Keratinocyte (primary cell): ENCODE data around the gene NDUFB6. TPM values are rescaled to one million over a fixed set of nuclear protein-coding genes. Genes with fewer than 3 reads are reported as not detected.

Experiments used
- DNase-seq: peaks from one replicate; pipeline ENCODE4 v3.0.0-alpha.2; 2011; ENCODE audit warnings: low read depth, missing footprints, low spot score
- FAIRE-seq: peaks from 2 replicates; lab custom pipeline; 2011; peaks lifted over from hg19 to GRCh38; lab: Jason Lieb, UNC
- H2AFZ ChIP-seq: 2 replicates; pipeline ENCODE4 v1.6.0; 2012; ENCODE audit warnings: low read length, control low read depth, inconsistent platforms; ENCODE audit not compliant: control insufficient read depth
- H3K27ac ChIP-seq: 2 replicates; pipeline ENCODE4 v1.5.1; 2011; ENCODE audit warnings: low read length; ENCODE audit not compliant: control insufficient read depth, insufficient read depth
- H3K27me3 ChIP-seq: 3 replicates; pipeline ENCODE4 v1.6.0; 2011; ENCODE audit warnings: low read length; ENCODE audit not compliant: control insufficient read depth, insufficient read depth; ENCODE audit errors: extremely low read depth
- H3K36me3 ChIP-seq, 2 experiments: 2 replicates in 1 of 2; 3 replicates in 1 of 2; pipeline ENCODE4 v1.5.1; 2011; ENCODE audit warnings: low read length in 2 of 2, mild to moderate bottlenecking in 1 of 2; ENCODE audit not compliant: control insufficient read depth in 2 of 2, insufficient read depth in 2 of 2; ENCODE audit errors: extremely low read depth in 1 of 2
- H3K4me1 ChIP-seq: 3 replicates; pipeline ENCODE4 v1.5.1; 2011; ENCODE audit warnings: low read length; ENCODE audit not compliant: control insufficient read depth, insufficient read depth; ENCODE audit errors: extremely low read depth
- H3K4me2 ChIP-seq: 3 replicates; pipeline ENCODE4 v1.6.0; 2011; ENCODE audit warnings: low read depth, low read length; ENCODE audit not compliant: control insufficient read depth, insufficient read depth; ENCODE audit errors: extremely low read depth
- H3K4me3 ChIP-seq, 3 experiments: fragments of 200-600 bp in 1 of 3; sonication (generic) in 1 of 3; 2 replicates in 2 of 3; 3 replicates in 1 of 3; pipeline ENCODE4 v1.5.1; 2011 to 2016; ENCODE audit warnings: low read length in 3 of 3, mild to moderate bottlenecking in 3 of 3, control low read depth in 2 of 3, inconsistent platforms in 1 of 3, low read depth in 1 of 3, mixed read lengths in 1 of 3, mixed run types in 1 of 3, moderate library complexity in 1 of 3; ENCODE audit not compliant: control insufficient read depth in 2 of 3, insufficient read depth in 2 of 3; ENCODE audit errors: extremely low read depth in 1 of 3
- H3K79me2 ChIP-seq: 2 replicates; pipeline ENCODE4 v1.6.0; 2012; ENCODE audit warnings: low read length; ENCODE audit not compliant: control insufficient read depth, insufficient read depth
- H3K9ac ChIP-seq: 3 replicates; pipeline ENCODE4 v1.6.0; 2011; ENCODE audit warnings: low read length; ENCODE audit not compliant: control insufficient read depth, insufficient read depth; ENCODE audit errors: extremely low read depth
- H3K9me1 ChIP-seq: 3 replicates; pipeline ENCODE4 v1.6.0; 2011; ENCODE audit warnings: low read length; ENCODE audit not compliant: control insufficient read depth, insufficient read depth; ENCODE audit errors: extremely low read depth
- H3K9me3 ChIP-seq: 2 replicates; pipeline ENCODE4 v1.5.1; 2012; ENCODE audit warnings: low read depth, low read length; ENCODE audit not compliant: control insufficient read depth
- H4K20me1 ChIP-seq: 3 replicates; pipeline ENCODE4 v1.6.0; 2011; ENCODE audit warnings: low read length; ENCODE audit not compliant: control insufficient read depth, insufficient read depth; ENCODE audit errors: extremely low read depth
- EZH2 ChIP-seq: IDR thresholded peaks from one replicate; pipeline ENCODE4 v1.6.1; 2012; ENCODE audit warnings: inconsistent platforms, mild to moderate bottlenecking, low read length, moderate library complexity
- dilution Hi-C: fragments of 300-500 bp; cut with MboI; formaldehyde crosslinking; loops from one replicate; pipeline ENCODE4 v1.7.0; 2020; ENCODE audit warnings: low sequenced_read_pairs; ENCODE audit not compliant: extremely low pct_ligation_motif_present
- polyA plus RNA-seq, 5 experiments: library from polyadenylated mRNA; depleted of rRNA in 3 of 5; stranded (reverse) in 3 of 5; stranded (forward) in 1 of 5; unstranded in 1 of 5; fragments of >200 nt; gene quantifications; 1 replicate in 1 of 5; 2 replicates in 3 of 5; 3 replicates in 1 of 5; pipeline versions ENCODE4 v1.2.1 to v1.2.3, GENCODE V29; 2011 to 2012; ENCODE audit warnings: missing spikeins in 2 of 5, low read depth in 1 of 5, low replicate concordance in 1 of 5
- TF ChIP-seq, protein P1 (sequence below), 3 experiments: IDR thresholded peaks in 1 of 3; conservative IDR thresholded peaks in 1 of 3; optimal IDR thresholded peaks in 1 of 3; 2 replicates in 2 of 3; 3 replicates in 1 of 3; pipeline versions ENCODE3 to v1.5.1; 2011; ENCODE audit warnings: low read length in 3 of 3, mild to moderate bottlenecking in 3 of 3, moderate library complexity in 2 of 3, control low read depth in 1 of 3, inconsistent platforms in 1 of 3; ENCODE audit not compliant: insufficient read depth in 2 of 3; ENCODE audit errors: extremely low read depth in 1 of 3

NDUFB6 gene
- polyA plus RNA-seq, 1 donor (not counting 4 experiments of a cell fraction or from before 2014, with no cell fraction given), result 67.0 TPM

DNA sequence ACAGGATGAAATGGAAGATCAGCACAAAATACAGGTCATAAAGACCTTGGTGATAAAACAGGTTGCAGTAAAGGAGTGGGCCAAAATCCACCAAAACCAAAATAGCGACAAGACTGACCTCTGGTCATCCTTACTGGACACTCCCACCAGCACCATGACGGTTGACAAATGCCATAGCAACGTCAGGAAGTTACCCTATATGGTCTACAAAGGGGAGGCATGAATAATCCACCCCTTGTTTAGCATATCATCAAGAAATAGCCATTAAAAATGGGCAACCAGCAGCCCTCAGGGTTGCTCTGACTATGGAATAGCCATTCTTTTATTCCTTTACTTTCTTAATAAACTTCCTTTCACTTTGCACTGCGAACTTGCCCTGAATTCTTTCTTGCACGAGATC lies 6.0 kb upstream of the NDUFB6 start:
- peaks cover 3% of the 10 kb centered on the region for H3K27me3 ChIP-seq
- FAIRE-seq (no peak), DNase-seq (no peak)
- no peak overlapping the region for H2AFZ ChIP-seq
- dilution Hi-C loops, result no loop called here
- no peak overlapping the region for H3K27ac ChIP-seq
- no peaks in the 10 kb centered on the region for H3K79me2 ChIP-seq
- H3K9me3 ChIP-seq, result no peaks in the 10 kb centered on the region
- H3K4me2 ChIP-seq, result no peak overlapping the region
- no peaks in the 10 kb centered on the region for H4K20me1 ChIP-seq
- no peak overlapping the region for H3K4me3 ChIP-seq
- TF ChIP-seq, protein P1, sequence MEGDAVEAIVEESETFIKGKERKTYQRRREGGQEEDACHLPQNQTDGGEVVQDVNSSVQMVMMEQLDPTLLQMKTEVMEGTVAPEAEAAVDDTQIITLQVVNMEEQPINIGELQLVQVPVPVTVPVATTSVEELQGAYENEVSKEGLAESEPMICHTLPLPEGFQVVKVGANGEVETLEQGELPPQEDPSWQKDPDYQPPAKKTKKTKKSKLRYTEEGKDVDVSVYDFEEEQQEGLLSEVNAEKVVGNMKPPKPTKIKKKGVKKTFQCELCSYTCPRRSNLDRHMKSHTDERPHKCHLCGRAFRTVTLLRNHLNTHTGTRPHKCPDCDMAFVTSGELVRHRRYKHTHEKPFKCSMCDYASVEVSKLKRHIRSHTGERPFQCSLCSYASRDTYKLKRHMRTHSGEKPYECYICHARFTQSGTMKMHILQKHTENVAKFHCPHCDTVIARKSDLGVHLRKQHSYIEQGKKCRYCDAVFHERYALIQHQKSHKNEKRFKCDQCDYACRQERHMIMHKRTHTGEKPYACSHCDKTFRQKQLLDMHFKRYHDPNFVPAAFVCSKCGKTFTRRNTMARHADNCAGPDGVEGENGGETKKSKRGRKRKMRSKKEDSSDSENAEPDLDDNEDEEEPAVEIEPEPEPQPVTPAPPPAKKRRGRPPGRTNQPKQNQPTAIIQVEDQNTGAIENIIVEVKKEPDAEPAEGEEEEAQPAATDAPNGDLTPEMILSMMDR (optimal IDR thresholded peaks at IDR 0.05 in 1 of 3, IDR thresholded peaks at IDR 0.05 in 1 of 3, conservative IDR thresholded peaks at IDR 0.05 in 1 of 3; ENCODE audit: extremely low read depth in 1 of 3, insufficient read depth in 2 of 3, low read length in 3 of 3), result no peak
- no peak for TF ChIP-seq EZH2
- H3K9ac ChIP-seq, result no peak overlapping the region
- no peaks in the 10 kb centered on the region for H3K9me1 ChIP-seq
- H3K4me1 ChIP-seq, result no peaks in the 10 kb centered on the region
- H3K36me3 ChIP-seq, result no peaks in the 10 kb centered on the region

DNA sequence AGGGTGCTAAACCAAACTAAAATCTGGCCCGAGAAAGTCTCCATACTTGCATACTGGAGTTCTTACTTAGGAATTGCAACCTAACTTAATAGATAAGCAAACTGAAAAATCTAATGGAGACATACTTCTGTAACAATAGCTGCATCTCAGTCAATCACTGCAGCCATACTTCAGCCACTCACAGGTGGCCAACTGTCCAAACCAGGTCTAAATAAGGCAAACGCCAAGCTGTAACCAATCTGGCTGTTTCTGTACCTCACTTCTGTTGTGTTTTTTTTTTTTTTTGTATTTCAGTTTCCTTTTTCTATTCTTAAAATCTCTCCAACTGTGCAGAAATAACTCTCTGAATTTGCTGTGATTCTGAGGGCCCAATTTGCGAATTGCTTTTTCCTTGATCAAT lies 4.4 kb upstream of the NDUFB6 start:
- Histone ChIP-seq H3K9me1 (no peaks in the 10 kb centered on the region), H3K9me3 (no peaks in the 10 kb centered on the region), H3K4me1 (peaks cover 5% of the 10 kb centered on the region), H4K20me1 (no peaks in the 10 kb centered on the region), H3K4me2 (no peak overlapping the region), H2AFZ (no peak overlapping the region), H3K27me3 (peaks cover 3% of the 10 kb centered on the region), H3K79me2 (peaks cover 5% of the 10 kb centered on the region), H3K4me3 (no peak overlapping the region), H3K27ac (no peak overlapping the region), H3K9ac (no peak overlapping the region), H3K36me3 (no peaks in the 10 kb centered on the region)
- dilution Hi-C loops, result no loop called here
- FAIRE-seq, result no peak
- TF ChIP-seq, protein P1 (optimal IDR thresholded peaks at IDR 0.05 in 1 of 3, IDR thresholded peaks at IDR 0.05 in 1 of 3, conservative IDR thresholded peaks at IDR 0.05 in 1 of 3; ENCODE audit: extremely low read depth in 1 of 3, insufficient read depth in 2 of 3, low read length in 3 of 3), result no peak
- TF ChIP-seq EZH2, result no peak
- no peak for DNase-seq
